Transverse colon (tissue), 4 donors: ENCODE data around the gene SCAI. TPM values are rescaled to one million over a fixed set of nuclear protein-coding genes. Genes with fewer than 3 reads are reported as not detected.

Source experiments
- DNase-seq: peaks from one replicate; pipeline ENCODE4 v3.0.0-alpha.2; 2019
- H3K27ac ChIP-seq, 4 donors: fragments of 200-600 bp; sonication (generic); 2 replicates each; pipeline ENCODE4 v1.5.1; 2016 to 2018; ENCODE audit warnings: inconsistent platforms in 4 of 4
- H3K27me3 ChIP-seq: fragments of 200-600 bp; sonication (generic); 2 replicates; pipeline ENCODE4 v1.5.1; 2017; ENCODE audit warnings: inconsistent platforms
- H3K36me3 ChIP-seq, 4 donors: fragments of 200-600 bp; sonication (generic); 2 replicates each; pipeline ENCODE4 v1.5.1; 2017 to 2019; ENCODE audit warnings: inconsistent platforms in 4 of 4
- H3K4me1 ChIP-seq, 4 donors: fragments of 200-600 bp; sonication (generic); 2 replicates each; pipeline ENCODE4 v1.5.1; 2017 to 2020; ENCODE audit warnings: inconsistent platforms in 4 of 4
- H3K4me3 ChIP-seq, 4 donors: fragments of 200-600 bp; sonication (generic); 1 replicate in 1 of 4; 2 replicates in 3 of 4; pipeline versions ENCODE4 v1.5.1 to v1.6.1; 2017 to 2019; ENCODE audit warnings: inconsistent platforms in 4 of 4
- H3K9me3 ChIP-seq, 2 donors: fragments of 200-600 bp; sonication (generic); 2 replicates each; pipeline ENCODE4 v1.5.1; 2017 to 2019; ENCODE audit warnings: inconsistent platforms in 2 of 2
- CTCF ChIP-seq, 5 experiments: fragments of 200-600 bp in 3 of 5; fragments of 450-650 bp in 2 of 5; sonication (generic) in 3 of 5; IDR thresholded peaks; 1 replicate in 2 of 5; 2 replicates in 3 of 5; pipeline ENCODE4 v1.5.1; 2016 to 2017; ENCODE audit warnings: antibody characterized with exemption in 5 of 5, inconsistent platforms in 3 of 5, mild to moderate bottlenecking in 2 of 5, moderate library complexity in 1 of 5
- EP300 ChIP-seq: sonication (generic); formaldehyde crosslinking; IDR thresholded peaks from one replicate; pipeline ENCODE4 v1.6.1; 2017; ENCODE audit warnings: antibody characterized with exemption, low read depth
- POLR2A ChIP-seq: fragments of 450-650 bp; IDR thresholded peaks from one replicate; pipeline ENCODE4 v1.6.1; 2016; ENCODE audit warnings: antibody characterized with exemption, mild to moderate bottlenecking, moderate library complexity
- POLR2AphosphoS5 ChIP-seq, 3 donors: sonication (generic); formaldehyde crosslinking; IDR thresholded peaks; one replicate each; pipeline ENCODE4 v1.6.1; 2016; ENCODE audit warnings: antibody characterized with exemption in 3 of 3
- WGBS, 2 donors: methylation state at CpG; one replicate each; pipeline ENCODE4 v1.1.5; 2018; ENCODE audit warnings: low coverage in 1 of 2; 5-methylcytosine and 5-hydroxymethylcytosine counted together
- in situ Hi-C, 4 donors: fragments of 200-750 bp; cut with MboI; loops; one replicate each; pipeline versions ENCODE4 v1.15.0 to v1.15.1; 2017; ENCODE audit warnings: low sequenced_read_pairs in 3 of 4, low pct_ligation_motif_present in 1 of 4, low pct_unique_long_range_greater_than_20kb in 1 of 4
- intact Hi-C: fragments of 100-400 bp; cut with DNase I; formaldehyde crosslinking; loops from one replicate; pipeline ENCODE4 v1.15.1; 2023; ENCODE audit warnings: low total_unique reads
- total RNA-seq, 4 donors: library from RNA; depleted of rRNA; stranded (reverse); fragments of >200 nt; gene quantifications; one replicate each; pipeline ENCODE4 v1.1.0, GENCODE V29; 2016

The SCAI gene
- total RNA-seq, 4 donors from 2014 or later: 10.4 to 38.6 (median 13.2) TPM

GRCh38 chr9:124946167-124946566, 197.2 kb downstream of the SCAI start:
- no peaks in the 10 kb centered on the region for H3K9me3 ChIP-seq
- in situ Hi-C loops (loop anchor here in 2 of 4 donors (25.0 kb wide), 1 partner anchor 191 kb away; the partner anchor contains the start of gene SCAI (in 2 of the 2)), intact Hi-C loops (no loop called here)
- peaks cover 0 to 10% (median 4%) of the 10 kb centered on the region in 4 donors for H3K4me1 ChIP-seq
- H3K4me3 ChIP-seq: no peak overlapping the region
- no peaks in the 10 kb centered on the region for H3K36me3 ChIP-seq
- H3K27ac ChIP-seq: no peak overlapping the region
- TF ChIP-seq EP300 (no peak), POLR2A (no peak), CTCF (IDR thresholded peaks at IDR 0.05) (no peak)
- WGBS, 2 donors: 84 to 95% methylated on average over 1 of the region's 1 CpG
- no peak for DNase-seq
- no peaks in the 10 kb centered on the region for H3K27me3 ChIP-seq

GRCh38 chr9:124941679-124942561, 201.4 kb downstream of the SCAI start:
- DNase-seq: peak; percentile 71
- Histone ChIP-seq H3K4me1 (peaks cover 0 to 19% (median 9%) of the 10 kb centered on the region in 4 donors), H3K4me3 (peak overlapping the region; percentile 59 to 87 (median 66)), H3K9me3 (no peaks in the 10 kb centered on the region), H3K27me3 (no peaks in the 10 kb centered on the region), H3K27ac (peak overlapping the region; percentile 92 to 98 (median 95)), H3K36me3 (peaks cover 0 to 4% (median 1%) of the 10 kb centered on the region in 4 donors)
- WGBS, 2 donors: 12 to 30% methylated on average over 2 to 31 of the region's 31 CpGs
- intact Hi-C loops (loop anchor here (1.0 kb wide), 1 partner anchor 248 kb away; no protein-coding TSS in a partner anchor), in situ Hi-C loops (loop anchor here in 2 of 4 donors (25.0 kb wide), 1 partner anchor 195 kb away; the partner anchor contains the start of gene SCAI (in 2 of the 2))
- peak in 2 of 5 experiments; percentile 29 to 42 for TF ChIP-seq CTCF (IDR thresholded peaks at IDR 0.05)
- TF ChIP-seq POLR2AphosphoS5 (IDR thresholded peaks at IDR 0.05): no peak

GRCh38 chr9:124940894-124941678, 202.2 kb downstream of the SCAI start, which contains the start of gene GOLGA1:
GOLGA1 (minus strand) TSS chr9:124941083; CDS start chr9:124938711, 2,372 bp downstream.
- in situ Hi-C loops (loop anchor here in 2 of 4 donors (25.0 kb wide), 1 partner anchor 196 kb away; the partner anchor contains the start of gene SCAI (in 2 of the 2)), intact Hi-C loops (loop anchor here (1.0 kb wide), 1 partner anchor 249 kb away; no protein-coding TSS in a partner anchor)
- no peak for TF ChIP-seq EP300
- peak; percentile 92 to 96 (median 94) for TF ChIP-seq POLR2AphosphoS5 (IDR thresholded peaks at IDR 0.05)
- no peak for TF ChIP-seq CTCF (IDR thresholded peaks at IDR 0.05)
- TF ChIP-seq POLR2A: peak; percentile 95
- 1% methylated on average over 58 of the region's 70 CpGs; no CpG with 5 or more reads in 1 of the 2 donors for WGBS, 2 donors
- Histone ChIP-seq H3K9me3 (no peaks in the 10 kb centered on the region), H3K27me3 (no peaks in the 10 kb centered on the region), H3K4me1 (peaks cover 0 to 19% (median 9%) of the 10 kb centered on the region in 4 donors), H3K4me3 (peak within 1 kb of the TSS; percentile 59 to 87 (median 66)), H3K27ac (peak within 1 kb of the TSS; percentile 92 to 98 (median 95)), H3K36me3 (peaks cover 0 to 10% (median 2%) of the 10 kb centered on the region in 4 donors)
- peak; percentile 98 for DNase-seq
